ENCODE results near the gene GKAP1. TPM values are rescaled to one million over a fixed set of nuclear protein-coding genes. Genes with fewer than 3 reads are reported as not detected.
"Not testable (repeated sequence)": the region's sequence is repeated elsewhere in the genome, so short reads cannot be mapped to it uniquely, and the experiment has no call there.

Gene GKAP1
- total and polyA plus RNA-seq, 12 donors = 1.2 to 24.2 (median 6.4) TPM

GRCh38 chr9:83707518-83707767 lies 110.1 kb downstream of the GKAP1 start:
- H3K27ac ChIP-seq = peak overlapping the region; percentile 98 to 100 (median 99)
- DNase-seq = peak in 6 of 7 donors; percentile 83 to 88 (median 84)
- peaks cover 4 to 33% of the 10 kb centered on the region in 2 donors for H3K4me1 ChIP-seq (replicated peaks in 1 of 2)
- no peaks in the 10 kb centered on the region for H3K36me3 ChIP-seq (replicated peaks in 1 of 2)
- H3K9me3 ChIP-seq (replicated peaks in 1 of 3) = no peaks in the 10 kb centered on the region
- TF ChIP-seq POLR2A (IDR thresholded peaks at IDR 0.05) (no peak), CTCF (IDR thresholded peaks at IDR 0.05) (no peak)
- intact Hi-C loops (cut with DNase I) = no loop called here
- no peaks in the 10 kb centered on the region for H3K27me3 ChIP-seq
- peak overlapping the region; percentile 76 to 93 (median 88) for H3K4me3 ChIP-seq
- WGBS, 4 donors = 0% methylated on average over 26 of the region's 26 CpGs; no CpG with 5 or more reads in 2 of the 4 donors

- Histone ChIP-seq H3K9me3 (replicated peaks in 1 of 3) (no peaks in the 10 kb centered on the region), H3K36me3 (replicated peaks in 1 of 2) (no peaks in the 10 kb centered on the region), H3K4me1 (replicated peaks in 1 of 2) (peaks cover 4 to 39% of the 10 kb centered on the region in 2 donors), H3K4me3 (peak overlapping the region; percentile 76 to 93 (median 88)), H3K27me3 (no peaks in the 10 kb centered on the region), H3K27ac (peak overlapping the region; percentile 98 to 100 (median 99))
- intact Hi-C loops (cut with DNase I) = no loop called here
- TF ChIP-seq CTCF (IDR thresholded peaks at IDR 0.05) (no peak), POLR2A (IDR thresholded peaks at IDR 0.05) (no peak)
- WGBS, 4 donors = 0 to 1% (median 1%) methylated on average over 13 to 42 of the region's 42 CpGs
- peak; percentile 34 to 70 (median 52) for DNase-seq
These were observed 110.7 kb downstream of the GKAP1 start for GRCh38 chr9:83706676-83707517.

GRCh38 chr9:83705219-83705651 lies 112.3 kb downstream of the GKAP1 start:
- intact Hi-C loops (cut with DNase I) = not testable (repeated sequence)
- 93 to 97% (median 96%) methylated on average over 12 of the region's 12 CpGs for WGBS, 4 donors

GRCh38 chr9:83701769-83702168 lies 115.8 kb downstream of the GKAP1 start:
- Histone ChIP-seq H3K4me1 (replicated peaks in 1 of 2) (peaks cover 8 to 70% of the 10 kb centered on the region in 2 donors), H3K36me3 (replicated peaks in 1 of 2) (no peaks in the 10 kb centered on the region), H3K9me3 (replicated peaks in 1 of 3) (no peaks in the 10 kb centered on the region), H3K27ac (peak overlapping the region in 1 of 5 donors; percentile 43), H3K27me3 (no peaks in the 10 kb centered on the region), H3K4me3 (peak overlapping the region in 1 of 4 donors; percentile 3)
- TF ChIP-seq POLR2A (IDR thresholded peaks at IDR 0.05) (no peak), CTCF (IDR thresholded peaks at IDR 0.05) (no peak)
- DNase-seq = no peak
- 43 to 56% (median 49%) methylated on average over 6 of the region's 6 CpGs for WGBS, 4 donors
- intact Hi-C loops (cut with DNase I) = no loop called here

More at GRCh38 chr9:83705219-83705651, 112.3 kb downstream of the GKAP1 start:
- H3K27ac ChIP-seq; H3K9me3 ChIP-seq (replicated peaks in 1 of 3); H3K27me3 ChIP-seq; DNase-seq; H3K36me3 ChIP-seq (replicated peaks in 1 of 2); H3K4me3 ChIP-seq: not testable (repeated sequence)
- peaks cover 4 to 53% of the 10 kb centered on the region in 2 donors for H3K4me1 ChIP-seq (replicated peaks in 1 of 2)
